Measurements from ENCODE around the gene USP4.

DNA sequence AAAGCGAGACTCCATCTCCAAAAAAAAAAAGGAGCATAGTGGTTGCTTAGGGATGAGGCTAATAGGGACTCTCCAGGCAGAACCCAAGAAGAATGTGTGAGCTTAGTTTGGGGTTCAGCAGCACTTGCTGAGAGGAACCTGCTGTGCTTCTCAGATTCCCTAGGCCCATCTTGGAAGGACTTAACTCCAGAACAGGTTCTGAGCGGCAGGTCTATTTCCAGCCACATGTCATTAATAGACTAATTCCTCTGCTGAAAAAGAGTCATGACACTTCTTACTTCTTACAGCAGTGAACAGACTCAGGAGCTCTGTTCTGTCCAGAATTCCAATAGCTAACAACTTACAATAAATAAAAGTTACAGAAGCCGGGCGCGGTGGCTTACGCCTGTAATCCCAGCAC lies 49.4 kb upstream of the USP4 start:
- no peak for TF ChIP-seq YY1 (IDR thresholded peaks at IDR 0.05; ENCODE audit: insufficient read depth, insufficient read length)
- no peak for TF ChIP-seq SUZ12 (IDR thresholded peaks at IDR 0.05; ENCODE audit: extremely low read depth, insufficient read depth, insufficient read length)
- TF ChIP-seq ZNF274 (IDR thresholded peaks at IDR 0.05; ENCODE audit: low read depth, low read length), result no peak
